WERI-Rb-1 (cell line): ENCODE measurements around the gene ADGRV1.
"Not testable (repeated sequence)": the region's sequence is repeated elsewhere in the genome, so short reads cannot be mapped to it uniquely, and the experiment has no call there.

Source experiments
- DNase-seq: peaks from one replicate; pipeline ENCODE4 v3.0.0-alpha.2; 2020
- H3K27ac ChIP-seq: fragments of 250-450 bp; sonication (Bioruptor Pico); 2 replicates; pipeline ENCODE4 v1.5.1; 2020; ENCODE audit warnings: mild to moderate bottlenecking, moderate library complexity
- H3K27me3 ChIP-seq: fragments of 250-450 bp; sonication (Bioruptor Pico); 2 replicates; pipeline ENCODE4 v1.5.1; 2021; ENCODE audit warnings: mild to moderate bottlenecking, low read depth, moderate library complexity; ENCODE audit not compliant: insufficient read depth, severe bottlenecking
- H3K36me3 ChIP-seq: fragments of 250-450 bp; sonication (Bioruptor Pico); 2 replicates; pipeline ENCODE4 v1.5.1; 2020; ENCODE audit warnings: mild to moderate bottlenecking, moderate library complexity
- H3K4me3 ChIP-seq: 2 replicates; pipeline ENCODE4 v1.5.1; 2011; ENCODE audit warnings: low read depth, mild to moderate bottlenecking, control low read depth, low read length
- H3K9me3 ChIP-seq: fragments of 250-450 bp; sonication (Bioruptor Pico); 2 replicates; pipeline ENCODE4 v1.5.1; 2021; ENCODE audit warnings: mild to moderate bottlenecking, moderate library complexity; ENCODE audit not compliant: severe bottlenecking
- CTCF ChIP-seq: IDR thresholded peaks from 2 replicates; pipeline ENCODE4 v1.5.1; 2011; ENCODE audit warnings: low read depth, mild to moderate bottlenecking, control low read depth, inconsistent platforms, low read length

Gene ADGRV1

GRCh38 chr5:90575712-90576111, 17.1 kb downstream of the ADGRV1 start:
- TF ChIP-seq CTCF: no peak
- DNase-seq: no peak
- H3K36me3 ChIP-seq: peaks cover 3% of the 10 kb centered on the region
- no peak overlapping the region for H3K27ac ChIP-seq
- no peaks in the 10 kb centered on the region for H3K27me3 ChIP-seq
- H3K4me3 ChIP-seq: no peak overlapping the region
- peaks cover 4% of the 10 kb centered on the region for H3K9me3 ChIP-seq

- DNase-seq, H3K36me3 ChIP-seq, H3K27ac ChIP-seq, H3K4me3 ChIP-seq, H3K9me3 ChIP-seq, H3K27me3 ChIP-seq: not testable (repeated sequence)
These were observed 18.0 kb downstream of the ADGRV1 start for GRCh38 chr5:90576566-90576965.

GRCh38 chr5:90579905-90580304, 21.3 kb downstream of the ADGRV1 start:
- not testable (repeated sequence) for H3K4me3 ChIP-seq, H3K36me3 ChIP-seq, H3K9me3 ChIP-seq, H3K27me3 ChIP-seq, DNase-seq, H3K27ac ChIP-seq

- Histone ChIP-seq H3K4me3 (no peak overlapping the region), H3K27ac (no peak overlapping the region), H3K36me3 (no peaks in the 10 kb centered on the region), H3K27me3 (no peaks in the 10 kb centered on the region), H3K9me3 (peaks cover 3% of the 10 kb centered on the region)
- no peak for TF ChIP-seq CTCF
- no peak for DNase-seq
These were observed 23.4 kb downstream of the ADGRV1 start for GRCh38 chr5:90581956-90582355.

GRCh38 chr5:90585337-90585986, 26.9 kb downstream of the ADGRV1 start:
- H3K27me3 ChIP-seq: no peaks in the 10 kb centered on the region
- no peak overlapping the region for H3K4me3 ChIP-seq
- no peaks in the 10 kb centered on the region for H3K9me3 ChIP-seq
- no peak overlapping the region for H3K27ac ChIP-seq
- no peak for DNase-seq
- no peak for TF ChIP-seq CTCF
- H3K36me3 ChIP-seq: no peaks in the 10 kb centered on the region

GRCh38 chr5:90586469-90586868, 27.9 kb downstream of the ADGRV1 start:
- no peaks in the 10 kb centered on the region for H3K9me3 ChIP-seq
- no peak for TF ChIP-seq CTCF
- no peak overlapping the region for H3K27ac ChIP-seq
- no peaks in the 10 kb centered on the region for H3K36me3 ChIP-seq
- no peak for DNase-seq
- H3K27me3 ChIP-seq: no peaks in the 10 kb centered on the region
- no peak overlapping the region for H3K4me3 ChIP-seq

GRCh38 chr5:90590170-90590569, 31.6 kb downstream of the ADGRV1 start:
- Histone ChIP-seq H3K36me3 (peaks cover 12% of the 10 kb centered on the region), H3K27ac (no peak overlapping the region), H3K4me3 (no peak overlapping the region), H3K27me3 (no peaks in the 10 kb centered on the region), H3K9me3 (peaks cover 5% of the 10 kb centered on the region)
- DNase-seq: no peak
- no peak for TF ChIP-seq CTCF

GRCh38 chr5:90593083-90593482, 34.5 kb downstream of the ADGRV1 start:
- H3K4me3 ChIP-seq, DNase-seq: not testable (repeated sequence)

GRCh38 chr5:90595766-90596165, 37.2 kb downstream of the ADGRV1 start:
- DNase-seq, H3K27ac ChIP-seq, H3K4me3 ChIP-seq, H3K27me3 ChIP-seq, H3K9me3 ChIP-seq: not testable (repeated sequence)
- peaks cover 12% of the 10 kb centered on the region for H3K36me3 ChIP-seq

More at GRCh38 chr5:90593083-90593482, 34.5 kb downstream of the ADGRV1 start:
- H3K9me3 ChIP-seq, H3K27ac ChIP-seq, H3K27me3 ChIP-seq: not testable (repeated sequence)
- H3K36me3 ChIP-seq: peaks cover 12% of the 10 kb centered on the region
